Measurements from ENCODE around the gene C17orf107. TPM values are rescaled to one million over a fixed set of nuclear protein-coding genes. Genes with fewer than 3 reads are reported as not detected.

The C17orf107 gene
- total and polyA plus RNA-seq, 2 of the 13 experiments (the other 11 are each of a cell fraction or from before 2014, with no cell fraction given) = 0.20 to 0.59 TPM

DNA sequence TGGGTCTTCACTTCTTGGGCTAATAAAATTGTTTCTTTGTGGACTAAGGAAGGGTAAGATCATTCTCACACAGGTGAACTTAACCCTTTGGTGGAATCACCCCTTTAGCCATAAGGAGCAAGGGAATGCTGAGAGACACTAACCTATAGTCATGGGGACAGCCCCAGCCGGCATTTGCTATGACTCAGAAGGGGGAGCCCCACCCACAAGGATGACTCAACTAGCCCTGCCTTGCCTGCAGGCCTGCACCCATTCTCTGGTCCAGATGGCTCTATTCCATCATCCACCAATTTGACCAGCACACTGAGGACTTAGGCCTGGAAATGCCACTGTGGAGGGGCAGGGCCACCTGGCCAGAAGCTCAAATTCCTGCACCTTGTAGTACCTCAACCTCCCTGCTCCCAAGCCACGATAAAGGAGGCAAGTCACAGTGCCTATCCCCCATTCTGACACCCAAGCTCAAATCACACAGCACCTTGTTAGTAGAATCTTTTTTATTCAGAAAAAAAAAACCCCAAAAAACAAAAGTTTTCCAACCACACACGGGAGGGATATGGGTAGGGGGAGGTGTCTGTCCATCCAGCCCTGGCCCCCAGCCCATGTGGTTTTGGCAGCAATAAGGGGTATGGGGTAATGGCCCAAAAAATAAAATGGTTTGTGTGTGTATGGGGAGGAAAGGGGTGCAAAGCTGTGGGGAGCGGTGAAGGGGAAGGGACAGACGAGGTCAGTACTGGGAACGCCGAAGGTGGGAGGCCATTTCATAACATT lies 46.0 kb downstream of the C17orf107 start:
- Histone ChIP-seq H3K4me3 (replicated peaks in 1 of 3; ENCODE audit: insufficient read depth in 1 of 3, low read depth in 2 of 3, low read length in 3 of 3) (peak overlapping the region in 2 of 3 experiments; percentile 20 to 100; a peak in 2 of 6 replicates), H3K79me2 (ENCODE audit: insufficient read depth, low read length) (peaks cover 61% of the 10 kb centered on the region), H3K4me1 (ENCODE audit: insufficient read depth, low read length) (peaks cover 38% of the 10 kb centered on the region), H3K27me3 (ENCODE audit: control insufficient read depth in 1 of 2, insufficient read depth in 2 of 2, low read length in 2 of 2) (no peaks in the 10 kb centered on the region; a peak in 1 of 5 replicates), H3K4me2 (ENCODE audit: low read depth, low read length) (peak overlapping the region; percentile 96; the same call in 1 of the 2 replicates), H4K20me1 (ENCODE audit: insufficient read depth, low read length) (peaks cover 33% of the 10 kb centered on the region), H3K9me3 (ENCODE audit: low read length) (no peaks in the 10 kb centered on the region), H3K27ac (ENCODE audit: extremely low read length, insufficient read depth, low read length) (peak overlapping the region; percentile 38), H3K9ac (ENCODE audit: insufficient read depth, low read depth, low read length) (no peak overlapping the region), H2AFZ (ENCODE audit: low read length) (no peak overlapping the region), H3K36me3 (replicated peaks in 1 of 2; ENCODE audit: control insufficient read depth in 1 of 2, insufficient read depth in 2 of 2, low read length in 2 of 2) (peaks cover 18 to 37% of the 10 kb centered on the region in 2 experiments)
- DNase-seq (ENCODE audit: low spot score) (peak; percentile 59), ATAC-seq (no peak), FAIRE-seq (peak; percentile 43)
- in situ Hi-C loops (cut with HindIII; ENCODE audit: extremely low pct_ligation_motif_present, low pct_unique_long_range_greater_than_20kb) (no loop called here), intact Hi-C loops (cut with micrococcal nuclease; ENCODE audit: unreplicated experiment) (no loop called here)
- POLR2A ChIA-PET = interaction anchor here (1.2 to 10.0 kb wide), 3 partner anchors 22 to 224 kb away, joined by 3 to 273 read pairs (median 6); partner anchors contain the start of gene SPAG7
- BruUV-seq (replicated peaks) = no TSS peak
- WGBS (ENCODE audit: low lambda C conversion rate) = 71% methylated on average over 7 of the region's 7 CpGs
- CTCF ChIA-PET (ENCODE audit: low intra/inter-chr PET ratio, low total read pairs) = no interaction called here
- TF ChIP-seq ZNF589 (CRISPR knock-in tag; conservative IDR thresholded peaks at IDR 0.05) (no peak), RAD51 (IDR thresholded peaks at IDR 0.05; ENCODE audit: borderline replicate concordance) (no peak), NR2F6 (IDR thresholded peaks at IDR 0.05) (no peak), NR2F6 (CRISPR knock-in tag; IDR thresholded peaks at IDR 0.05) (0 out of 2 replicates have a peak, but pooled peaks have one; percentile 15), SSRP1 (CRISPR knock-in tag; IDR thresholded peaks at IDR 0.05) (peak; percentile 86; the same call in 1 of the 2 replicates), TOPORS (CRISPR knock-in tag; IDR thresholded peaks at IDR 0.05) (no peak), RBM22 (optimal IDR thresholded peaks at IDR 0.05; ENCODE audit: low read length) (peak; percentile 97)
- TF ChIP-seq, protein P1, sequence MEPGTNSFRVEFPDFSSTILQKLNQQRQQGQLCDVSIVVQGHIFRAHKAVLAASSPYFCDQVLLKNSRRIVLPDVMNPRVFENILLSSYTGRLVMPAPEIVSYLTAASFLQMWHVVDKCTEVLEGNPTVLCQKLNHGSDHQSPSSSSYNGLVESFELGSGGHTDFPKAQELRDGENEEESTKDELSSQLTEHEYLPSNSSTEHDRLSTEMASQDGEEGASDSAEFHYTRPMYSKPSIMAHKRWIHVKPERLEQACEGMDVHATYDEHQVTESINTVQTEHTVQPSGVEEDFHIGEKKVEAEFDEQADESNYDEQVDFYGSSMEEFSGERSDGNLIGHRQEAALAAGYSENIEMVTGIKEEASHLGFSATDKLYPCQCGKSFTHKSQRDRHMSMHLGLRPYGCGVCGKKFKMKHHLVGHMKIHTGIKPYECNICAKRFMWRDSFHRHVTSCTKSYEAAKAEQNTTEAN (CRISPR knock-in tag; conservative IDR thresholded peaks at IDR 0.05) = no peak
- TF ChIP-seq, protein P2, sequence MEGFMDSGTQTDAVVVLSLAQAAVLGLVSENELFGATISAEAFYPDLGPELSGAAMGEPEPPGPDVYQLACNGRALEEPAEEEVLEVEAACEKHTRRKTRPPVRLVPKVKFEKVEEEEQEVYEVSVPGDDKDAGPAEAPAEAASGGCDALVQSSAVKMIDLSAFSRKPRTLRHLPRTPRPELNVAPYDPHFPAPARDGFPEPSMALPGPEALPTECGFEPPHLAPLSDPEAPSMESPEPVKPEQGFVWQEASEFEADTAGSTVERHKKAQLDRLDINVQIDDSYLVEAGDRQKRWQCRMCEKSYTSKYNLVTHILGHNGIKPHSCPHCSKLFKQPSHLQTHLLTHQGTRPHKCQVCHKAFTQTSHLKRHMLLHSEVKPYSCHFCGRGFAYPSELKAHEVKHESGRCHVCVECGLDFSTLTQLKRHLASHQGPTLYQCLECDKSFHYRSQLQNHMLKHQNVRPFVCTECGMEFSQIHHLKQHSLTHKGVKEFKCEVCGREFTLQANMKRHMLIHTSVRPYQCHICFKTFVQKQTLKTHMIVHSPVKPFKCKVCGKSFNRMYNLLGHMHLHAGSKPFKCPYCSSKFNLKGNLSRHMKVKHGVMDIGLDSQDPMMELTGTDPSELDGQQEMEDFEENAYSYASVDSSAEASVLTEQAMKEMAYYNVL (CRISPR knock-in tag; IDR thresholded peaks at IDR 0.05; ENCODE audit: borderline replicate concordance) = no peak
- TF ChIP-seq, protein P3, sequence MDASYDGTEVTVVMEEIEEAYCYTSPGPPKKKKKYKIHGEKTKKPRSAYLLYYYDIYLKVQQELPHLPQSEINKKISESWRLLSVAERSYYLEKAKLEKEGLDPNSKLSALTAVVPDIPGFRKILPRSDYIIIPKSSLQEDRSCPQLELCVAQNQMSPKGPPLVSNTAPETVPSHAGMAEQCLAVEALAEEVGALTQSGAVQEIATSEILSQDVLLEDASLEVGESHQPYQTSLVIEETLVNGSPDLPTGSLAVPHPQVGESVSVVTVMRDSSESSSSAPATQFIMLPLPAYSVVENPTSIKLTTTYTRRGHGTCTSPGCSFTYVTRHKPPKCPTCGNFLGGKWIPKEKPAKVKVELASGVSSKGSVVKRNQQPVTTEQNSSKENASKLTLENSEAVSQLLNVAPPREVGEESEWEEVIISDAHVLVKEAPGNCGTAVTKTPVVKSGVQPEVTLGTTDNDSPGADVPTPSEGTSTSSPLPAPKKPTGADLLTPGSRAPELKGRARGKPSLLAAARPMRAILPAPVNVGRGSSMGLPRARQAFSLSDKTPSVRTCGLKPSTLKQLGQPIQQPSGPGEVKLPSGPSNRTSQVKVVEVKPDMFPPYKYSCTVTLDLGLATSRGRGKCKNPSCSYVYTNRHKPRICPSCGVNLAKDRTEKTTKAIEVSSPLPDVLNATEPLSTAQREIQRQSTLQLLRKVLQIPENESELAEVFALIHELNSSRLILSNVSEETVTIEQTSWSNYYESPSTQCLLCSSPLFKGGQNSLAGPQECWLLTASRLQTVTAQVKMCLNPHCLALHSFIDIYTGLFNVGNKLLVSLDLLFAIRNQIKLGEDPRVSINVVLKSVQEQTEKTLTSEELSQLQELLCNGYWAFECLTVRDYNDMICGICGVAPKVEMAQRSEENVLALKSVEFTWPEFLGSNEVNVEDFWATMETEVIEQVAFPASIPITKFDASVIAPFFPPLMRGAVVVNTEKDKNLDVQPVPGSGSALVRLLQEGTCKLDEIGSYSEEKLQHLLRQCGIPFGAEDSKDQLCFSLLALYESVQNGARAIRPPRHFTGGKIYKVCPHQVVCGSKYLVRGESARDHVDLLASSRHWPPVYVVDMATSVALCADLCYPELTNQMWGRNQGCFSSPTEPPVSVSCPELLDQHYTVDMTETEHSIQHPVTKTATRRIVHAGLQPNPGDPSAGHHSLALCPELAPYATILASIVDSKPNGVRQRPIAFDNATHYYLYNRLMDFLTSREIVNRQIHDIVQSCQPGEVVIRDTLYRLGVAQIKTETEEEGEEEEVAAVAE (CRISPR knock-in tag; IDR thresholded peaks at IDR 0.05; ENCODE audit: borderline replicate concordance) = 0 out of 2 replicates have a peak, but pooled peaks have one; percentile 18

All from HepG2 (cell line).